K562 (cell line): ENCODE measurements around the gene MBNL1. TPM values are rescaled to one million over a fixed set of nuclear protein-coding genes. Genes with fewer than 3 reads are reported as not detected.

Experiments
- AFF1 ChIP-seq, 2 experiments: fragments of 450-650 bp; IDR thresholded peaks; 2 replicates each; pipeline ENCODE4 v1.6.1; 2018; ENCODE audit warnings: mild to moderate bottlenecking in 2 of 2, low read depth in 1 of 2; ENCODE audit not compliant: partially characterized antibody in 2 of 2
- C11orf30 ChIP-seq: fragments of 450-650 bp; IDR thresholded peaks from 2 replicates; pipeline ENCODE4 v1.6.1; 2016; ENCODE audit warnings: low read depth, mild to moderate bottlenecking
- CREM ChIP-seq: IDR thresholded peaks from 2 replicates; pipeline ENCODE4 v1.6.1; 2014; ENCODE audit warnings: antibody characterized with exemption, low read depth
- DMBX1 ChIP-seq: fragments of 250-450 bp; sonication (Bioruptor Pico); IDR thresholded peaks from 2 replicates; pipeline ENCODE4 v1.8.0; 2022; ENCODE audit warnings: inconsistent platforms, mild to moderate bottlenecking, moderate library complexity, borderline replicate concordance
- FOXJ2 ChIP-seq: fragments of 200-800 bp; sonication (Bioruptor generic); IDR thresholded peaks from 2 replicates; pipeline ENCODE4 v1.6.1; 2016; ENCODE audit warnings: missing genetic modification characterization, missing compliant biosample characterization
- KDM1A ChIP-seq, 2 experiments: fragments of 450-650 bp; IDR thresholded peaks; 2 replicates each; pipeline ENCODE4 v1.6.1; 2016; ENCODE audit warnings: mild to moderate bottlenecking in 2 of 2
- NBN ChIP-seq: fragments of 450-650 bp; IDR thresholded peaks from 2 replicates; pipeline ENCODE4 v1.6.1; 2016; ENCODE audit warnings: low read depth, mild to moderate bottlenecking
- NFRKB ChIP-seq: fragments of 450-650 bp; IDR thresholded peaks from 2 replicates; pipeline ENCODE4 v1.6.1; 2016; ENCODE audit warnings: low read depth
- NR2C1 ChIP-seq, 2 experiments: fragments of 450-650 bp; IDR thresholded peaks; 2 replicates each; pipeline ENCODE4 v1.6.1; 2017; ENCODE audit warnings: mild to moderate bottlenecking in 2 of 2, antibody characterized with exemption in 1 of 2, inconsistent platforms in 1 of 2, missing compliant biosample characterization in 1 of 2, missing genetic modification characterization in 1 of 2
- PCBP2 ChIP-seq: fragments of 200-400 bp; formaldehyde crosslinking; IDR thresholded peaks from 2 replicates; pipeline ENCODE4 v1.6.1; 2018; ENCODE audit warnings: low read length, low read depth, mild to moderate bottlenecking, moderate library complexity; ENCODE audit not compliant: poor library complexity, severe bottlenecking
- PREB ChIP-seq: sonication (generic); formaldehyde crosslinking; IDR thresholded peaks from 2 replicates; pipeline ENCODE4 v1.8.1; 2023; ENCODE audit warnings: mild to moderate bottlenecking, missing genetic modification reagents
- REST ChIP-seq, 2 experiments: fragments of 450-650 bp; formaldehyde crosslinking in 1 of 2; IDR thresholded peaks; 2 replicates each; pipeline versions ENCODE4 v1.4.0 to v1.6.1; 2014 to 2020; ENCODE audit warnings: mild to moderate bottlenecking in 2 of 2, borderline replicate concordance in 1 of 2, low read depth in 1 of 2
- RNF2 ChIP-seq: sonication (generic); IDR thresholded peaks from 2 replicates; pipeline ENCODE4 v1.6.1; 2016
- TFAM ChIP-seq: fragments of 250-450 bp; sonication (Bioruptor Pico); conservative IDR thresholded peaks from 2 replicates; pipeline ENCODE4 v1.5.0; 2021; ENCODE audit warnings: mild to moderate bottlenecking, moderate library complexity
- polyA plus RNA-seq, 8 experiments: library from polyadenylated mRNA; depleted of rRNA in 4 of 8; stranded (reverse) in 5 of 8; unstranded in 3 of 8; fragments of >200 nt; fragmentation: Nextera tagmentation in 2 of 8; fragmentation: Illumina TruSeq in 1 of 8; extraction: Ambion mirVana in 2 of 8; extraction: Trizol in 1 of 8; gene quantifications; 2 replicates each; pipeline versions ENCODE4 v1.2.1 to v1.2.3, GENCODE V29; 2011 to 2014; ENCODE audit warnings: inconsistent platforms in 1 of 8, missing spikeins in 1 of 8
- total RNA-seq, 7 experiments: library from RNA; depleted of rRNA in 6 of 7; stranded (reverse); fragments of >200 nt in 6 of 7; fragmentation: Illumina TruSeq in 2 of 7; extraction: Trizol in 2 of 7; gene quantifications; 2 replicates each; pipeline versions ENCODE4 v1.2.1 to v1.2.3, GENCODE V29; 2011 to 2021; ENCODE audit warnings: low replicate concordance in 1 of 7

MBNL1 gene
- total and polyA plus RNA-seq, 9 of the 15 experiments (the other 6 are each of a cell fraction or from before 2014, with no cell fraction given) = 70.3 to 243 (median 220) TPM

- TF ChIP-seq NBN = 0 out of 2 replicates have a peak, but pooled peaks have one; percentile 45
- peak; percentile 50 to 53 for TF ChIP-seq AFF1 (IDR thresholded peaks at IDR 0.05; ENCODE audit: low read depth in 1 of 2, partially characterized antibody in 2 of 2)
- TF ChIP-seq NFRKB = peak; percentile 72; the same call in 1 of the 2 replicates
- peak; percentile 57 to 60; a peak in 3 of 4 replicates for TF ChIP-seq KDM1A (IDR thresholded peaks at IDR 0.05)
- TF ChIP-seq PREB (CRISPR knock-in tag) = no peak
- TF ChIP-seq C11orf30 = peak; percentile 93
- peak; percentile 18; the same call in 1 of the 2 replicates for TF ChIP-seq REST (IDR thresholded peaks at IDR 0.05; ENCODE audit: borderline replicate concordance)
- no peak for TF ChIP-seq REST (CRISPR knock-in tag; IDR thresholded peaks at IDR 0.05; ENCODE audit: low read depth)
- peak; percentile 33; the same call in 1 of the 2 replicates for TF ChIP-seq RNF2
- no peak for TF ChIP-seq PCBP2
- TF ChIP-seq CREM = no peak
- 0 out of 2 replicates have a peak, but pooled peaks have one; percentile 31 for TF ChIP-seq NR2C1 (IDR thresholded peaks at IDR 0.05)
- peak; percentile 59; the same call in 1 of the 2 replicates for TF ChIP-seq NR2C1 (tag; IDR thresholded peaks at IDR 0.05)
- peak; percentile 36; the same call in 1 of the 2 replicates for TF ChIP-seq DMBX1
- TF ChIP-seq TFAM = no peak
- no peak for TF ChIP-seq FOXJ2 (tag)
Measured at GRCh38 chr3:152235709-152236298, 32.9 kb upstream of the MBNL1 start (continued).
